ENCODE data around the gene XRCC5. TPM values are rescaled to one million over a fixed set of nuclear protein-coding genes. Genes with fewer than 3 reads are reported as not detected.

The XRCC5 gene
- total RNA-seq, 1 donor from 2014 or later: 360 TPM

DNA sequence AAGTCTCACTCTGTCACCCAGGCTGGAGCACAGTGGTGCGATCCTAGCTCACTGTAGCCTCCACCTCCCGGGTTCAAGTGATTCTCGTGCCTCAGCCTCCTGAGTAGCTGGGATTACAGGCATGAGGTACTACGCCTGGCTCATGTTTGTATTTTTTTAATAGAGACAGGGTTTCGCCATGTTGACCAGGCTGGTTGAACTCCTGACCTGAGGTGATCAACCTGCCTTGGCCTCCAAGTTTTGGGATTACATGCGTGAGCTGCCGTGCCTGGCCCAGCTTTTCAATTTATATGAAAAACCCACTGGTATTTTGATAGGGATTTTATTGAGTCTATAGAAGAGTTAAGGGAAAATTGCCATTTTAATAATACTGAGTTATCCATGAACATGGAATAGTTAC, 63.3 kb downstream of the XRCC5 start:
- TF ChIP-seq, protein P1, sequence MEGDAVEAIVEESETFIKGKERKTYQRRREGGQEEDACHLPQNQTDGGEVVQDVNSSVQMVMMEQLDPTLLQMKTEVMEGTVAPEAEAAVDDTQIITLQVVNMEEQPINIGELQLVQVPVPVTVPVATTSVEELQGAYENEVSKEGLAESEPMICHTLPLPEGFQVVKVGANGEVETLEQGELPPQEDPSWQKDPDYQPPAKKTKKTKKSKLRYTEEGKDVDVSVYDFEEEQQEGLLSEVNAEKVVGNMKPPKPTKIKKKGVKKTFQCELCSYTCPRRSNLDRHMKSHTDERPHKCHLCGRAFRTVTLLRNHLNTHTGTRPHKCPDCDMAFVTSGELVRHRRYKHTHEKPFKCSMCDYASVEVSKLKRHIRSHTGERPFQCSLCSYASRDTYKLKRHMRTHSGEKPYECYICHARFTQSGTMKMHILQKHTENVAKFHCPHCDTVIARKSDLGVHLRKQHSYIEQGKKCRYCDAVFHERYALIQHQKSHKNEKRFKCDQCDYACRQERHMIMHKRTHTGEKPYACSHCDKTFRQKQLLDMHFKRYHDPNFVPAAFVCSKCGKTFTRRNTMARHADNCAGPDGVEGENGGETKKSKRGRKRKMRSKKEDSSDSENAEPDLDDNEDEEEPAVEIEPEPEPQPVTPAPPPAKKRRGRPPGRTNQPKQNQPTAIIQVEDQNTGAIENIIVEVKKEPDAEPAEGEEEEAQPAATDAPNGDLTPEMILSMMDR (conservative IDR thresholded peaks at IDR 0.05; ENCODE audit: low read depth, low read length): no peak
- no peak overlapping the region for H3K4me3 ChIP-seq (ENCODE audit: low read depth, low read length)
- no peak for DNase-seq (ENCODE audit: low read depth)

DNA sequence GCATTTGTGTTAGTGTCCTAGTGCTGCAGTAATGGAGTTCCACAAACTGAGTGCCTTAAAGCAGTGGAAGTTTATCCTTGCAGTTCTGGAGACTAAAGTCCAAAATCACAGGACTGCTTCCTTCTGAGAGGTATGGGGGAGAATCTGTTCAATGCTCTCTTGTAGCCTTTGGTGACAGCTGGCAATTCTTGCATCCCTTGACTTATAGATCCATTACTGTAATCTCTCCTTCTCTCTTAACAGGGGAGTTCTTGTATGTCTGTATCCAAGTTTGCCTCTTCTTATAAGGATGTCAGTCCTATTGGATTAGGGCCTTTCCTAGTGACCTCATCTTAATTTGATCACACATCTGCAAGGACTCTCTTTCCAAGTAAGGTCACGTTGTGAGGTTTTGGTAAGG, 69.9 kb downstream of the XRCC5 start:
- no peak for DNase-seq (ENCODE audit: low read depth)
- no peak overlapping the region for H3K4me3 ChIP-seq (ENCODE audit: low read depth, low read length)
- TF ChIP-seq, protein P1 (conservative IDR thresholded peaks at IDR 0.05; ENCODE audit: low read depth, low read length): no peak

DNA sequence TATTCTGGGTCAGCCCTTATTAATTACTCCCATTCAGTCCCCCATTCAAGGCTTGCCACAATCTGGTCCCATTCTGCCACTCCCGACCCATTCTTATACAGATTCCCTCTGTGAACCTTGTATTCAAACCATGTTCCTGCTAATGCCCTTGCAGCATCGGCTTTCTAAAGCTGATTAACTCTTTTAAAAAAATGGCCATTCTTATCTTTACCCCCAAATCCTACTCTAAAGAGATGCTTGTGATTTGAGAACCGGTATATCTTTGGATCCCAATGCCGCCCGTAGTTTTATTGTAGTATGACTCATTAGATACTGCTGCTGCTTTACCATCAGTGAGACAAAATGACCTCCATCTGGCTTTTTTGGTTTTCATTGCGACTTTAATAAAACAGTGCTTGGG, 72.2 kb downstream of the XRCC5 start:
- DNase-seq (ENCODE audit: low read depth): no peak
- TF ChIP-seq, protein P1 (conservative IDR thresholded peaks at IDR 0.05; ENCODE audit: low read depth, low read length): no peak

DNA sequence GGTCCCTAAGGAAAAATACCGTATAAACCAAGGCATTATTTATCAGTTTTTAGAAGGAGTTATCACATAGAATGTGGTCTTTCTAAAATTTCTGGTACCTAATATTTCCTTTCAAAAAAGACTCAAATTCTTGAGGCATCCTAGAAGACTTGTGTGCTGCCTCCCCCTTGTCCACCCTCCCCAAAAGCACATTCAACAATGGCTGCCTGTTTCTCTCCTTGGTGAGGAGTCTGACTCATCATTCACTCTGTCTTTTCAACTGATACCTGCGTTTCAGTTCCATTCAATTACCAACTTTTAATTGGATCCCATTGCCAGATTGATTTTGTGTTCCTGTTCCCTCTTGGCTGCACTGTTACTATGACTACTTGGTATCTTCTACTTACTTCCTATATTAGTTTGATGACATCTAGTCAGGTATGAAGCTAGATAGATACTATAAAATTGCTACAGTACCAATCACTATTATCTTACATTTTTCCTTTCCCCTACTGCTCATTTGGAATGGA, 72.9 kb downstream of the XRCC5 start:
- no peak overlapping the region for H3K4me3 ChIP-seq (ENCODE audit: low read depth, low read length)
- TF ChIP-seq, protein P1 (conservative IDR thresholded peaks at IDR 0.05; ENCODE audit: low read depth, low read length): no peak
- DNase-seq (ENCODE audit: low read depth): no peak

More for the DNA sequence above, 72.2 kb downstream of the XRCC5 start:
- H3K4me3 ChIP-seq (ENCODE audit: low read depth, low read length): no peak overlapping the region

DNA sequence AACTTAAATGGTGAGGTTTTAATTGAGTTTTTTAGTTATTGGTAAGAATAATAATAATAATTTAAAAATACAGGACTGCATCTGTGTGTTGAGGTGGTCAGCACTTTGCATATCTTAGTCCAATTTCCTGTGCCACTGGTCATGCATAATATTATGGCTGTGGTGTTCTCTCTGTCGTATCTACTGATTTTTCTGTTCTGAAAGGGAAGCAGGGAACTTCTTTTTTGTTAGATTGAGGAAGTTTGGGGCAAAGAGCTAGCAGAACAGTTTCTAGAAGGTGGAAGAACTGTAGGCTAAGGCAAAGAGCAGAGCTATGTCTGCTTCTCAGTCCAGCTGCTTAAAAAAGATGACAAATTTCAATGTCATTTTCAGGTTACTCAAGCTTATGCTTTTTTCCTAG, 74.3 kb downstream of the XRCC5 start:
- DNase-seq (ENCODE audit: low read depth): no peak
- TF ChIP-seq, protein P1 (conservative IDR thresholded peaks at IDR 0.05; ENCODE audit: low read depth, low read length): no peak
- H3K4me3 ChIP-seq (ENCODE audit: low read depth, low read length): no peak overlapping the region

DNA sequence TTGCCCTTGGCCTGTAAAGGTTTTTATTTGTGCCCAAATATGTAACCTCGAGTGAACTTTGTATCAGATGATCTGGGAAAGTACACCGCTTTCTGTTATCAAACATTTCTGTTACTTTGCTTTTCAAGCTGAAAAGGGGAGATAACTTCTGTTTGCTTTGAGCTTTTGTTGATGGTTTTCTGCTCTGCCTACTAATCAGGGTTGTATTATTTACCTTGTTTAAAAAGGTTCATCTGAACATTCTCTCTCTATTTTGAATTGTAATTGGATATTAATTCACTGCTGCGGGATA, 79.4 kb downstream of the XRCC5 start:
- no peak overlapping the region for H3K4me3 ChIP-seq (ENCODE audit: low read depth, low read length)
- TF ChIP-seq, protein P1 (conservative IDR thresholded peaks at IDR 0.05; ENCODE audit: low read depth, low read length): no peak
- no peak for DNase-seq (ENCODE audit: low read depth)

DNA sequence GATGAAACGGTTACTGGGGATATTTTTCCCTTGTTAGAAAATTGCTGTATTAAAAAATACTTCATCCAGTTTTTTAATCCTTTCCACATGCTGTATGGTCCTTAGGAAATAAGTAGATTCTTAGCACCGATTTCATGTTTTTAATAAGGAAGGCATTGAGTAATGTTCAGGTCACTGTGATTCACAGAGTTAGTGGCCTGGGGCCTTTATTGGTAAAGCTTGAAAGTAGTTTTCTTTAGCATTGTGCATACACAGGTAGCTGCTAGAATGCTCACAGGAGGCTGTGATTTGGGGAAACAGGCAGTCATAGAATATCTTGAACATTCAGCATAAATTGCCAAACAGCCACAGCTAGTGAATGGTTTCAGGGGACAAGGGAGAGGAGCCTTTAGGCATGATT, 79.8 kb downstream of the XRCC5 start:
- no peak for DNase-seq (ENCODE audit: low read depth)
- TF ChIP-seq, protein P1 (conservative IDR thresholded peaks at IDR 0.05; ENCODE audit: low read depth, low read length): no peak
- no peak overlapping the region for H3K4me3 ChIP-seq (ENCODE audit: low read depth, low read length)
